GM19025 (cell line): ENCODE data around the gene LIPF.
"Not testable (repeated sequence)": the region's sequence is repeated elsewhere in the genome, so short reads cannot be mapped to it uniquely, and the experiment has no call there.

Experiments
- ATAC-seq: cut with Tn5 transposase; IDR thresholded peaks from one replicate; pipeline ENCODE4 v1.9.1; 2021; ENCODE audit warnings: mild to moderate bottlenecking, low read depth, moderate library complexity; ENCODE audit not compliant: unreplicated experiment

The LIPF gene

DNA sequence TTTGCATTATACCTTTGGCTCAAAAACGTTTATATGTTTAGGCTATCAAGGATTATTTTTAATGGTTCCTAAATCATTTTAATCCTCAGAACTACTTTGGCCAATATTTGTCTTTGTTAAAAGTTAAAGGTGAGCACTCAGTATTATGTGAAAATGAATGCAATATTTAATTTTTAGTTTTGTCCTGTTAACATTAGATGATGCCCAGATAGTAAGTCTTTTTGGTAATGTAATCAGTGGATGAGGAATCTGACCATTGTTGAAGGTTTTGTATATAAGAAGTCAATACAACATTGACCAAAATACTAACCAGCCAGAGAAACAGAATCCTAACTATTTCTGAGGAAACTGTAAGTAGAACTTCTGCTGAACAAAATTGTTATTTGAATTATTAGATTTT lies at the start of gene LIPF:
TSS of gene LIPF (plus strand) at position 301 of the 400 bp plus-strand sequence. CDS start 2,856 bp downstream, outside the sequence.
- ATAC-seq: no peak

GRCh38 chr10:88616250-88616977 lies 47.8 kb upstream of the LIPF start:
- no peak for ATAC-seq

GRCh38 chr10:88617772-88618300 lies 46.4 kb upstream of the LIPF start:
- no peak for ATAC-seq

DNA sequence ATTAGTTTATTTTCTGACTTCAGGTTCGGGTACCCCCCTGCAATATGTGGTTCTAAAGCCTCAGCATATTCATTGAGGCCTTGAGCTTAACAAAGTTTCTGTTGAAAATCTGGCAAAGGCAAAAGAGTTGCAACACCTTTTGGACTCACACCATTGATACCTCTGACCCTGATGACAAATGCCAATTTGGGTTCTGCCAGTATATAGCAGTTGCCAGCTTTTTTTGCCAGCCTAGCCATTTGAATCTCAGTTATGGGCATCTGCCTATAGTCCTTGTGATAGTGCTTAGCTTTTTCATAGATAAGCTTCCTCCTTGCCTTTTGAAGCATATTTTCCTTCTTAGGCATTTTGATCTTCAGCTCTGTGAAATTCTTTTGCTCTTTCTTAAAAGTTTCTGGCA lies 45.7 kb upstream of the LIPF start:
- ATAC-seq: no peak

- no peak for ATAC-seq
Measured at GRCh38 chr10:88620441-88620840, 43.8 kb upstream of the LIPF start.

DNA sequence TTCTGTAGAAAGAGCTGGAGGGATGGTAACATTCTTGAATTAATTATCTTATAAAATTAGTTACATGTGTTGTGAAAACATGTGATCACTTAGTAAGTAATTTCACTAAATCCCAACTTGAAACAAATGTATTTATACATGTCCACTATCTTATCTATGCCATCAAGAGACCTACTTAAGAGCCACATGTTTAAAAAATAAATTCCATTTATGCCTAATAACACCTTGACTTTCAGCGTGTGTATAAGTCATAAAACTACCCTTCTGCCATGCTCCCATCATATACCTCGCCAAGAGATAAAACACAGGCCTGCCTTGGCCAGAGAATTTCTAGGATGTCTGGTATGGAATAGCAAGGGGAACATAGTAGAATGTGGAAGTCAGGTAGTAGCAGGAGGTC lies 40.4 kb upstream of the LIPF start:
- no peak for ATAC-seq

DNA sequence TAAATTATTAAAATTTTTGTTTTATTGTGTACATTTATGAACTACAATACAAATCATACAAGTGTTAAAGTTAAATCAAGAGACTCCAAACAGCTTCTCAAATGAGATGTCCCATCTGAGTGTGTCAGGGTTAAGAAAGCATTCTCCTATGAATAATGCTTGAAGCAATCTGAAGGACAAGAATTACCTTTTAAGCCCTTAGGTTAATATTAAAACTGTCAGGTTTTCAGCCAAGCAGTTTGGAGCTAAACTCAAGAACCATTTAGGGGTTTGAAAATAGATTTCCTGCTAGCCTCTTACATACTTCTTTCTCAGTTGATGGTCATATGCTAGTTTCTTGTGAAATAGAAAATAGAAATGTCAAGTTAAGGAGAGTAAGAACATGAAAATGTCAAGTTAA lies 39.4 kb upstream of the LIPF start:
- ATAC-seq: no peak

GRCh38 chr10:88640186-88640585 lies 24.1 kb upstream of the LIPF start:
- no peak for ATAC-seq

DNA sequence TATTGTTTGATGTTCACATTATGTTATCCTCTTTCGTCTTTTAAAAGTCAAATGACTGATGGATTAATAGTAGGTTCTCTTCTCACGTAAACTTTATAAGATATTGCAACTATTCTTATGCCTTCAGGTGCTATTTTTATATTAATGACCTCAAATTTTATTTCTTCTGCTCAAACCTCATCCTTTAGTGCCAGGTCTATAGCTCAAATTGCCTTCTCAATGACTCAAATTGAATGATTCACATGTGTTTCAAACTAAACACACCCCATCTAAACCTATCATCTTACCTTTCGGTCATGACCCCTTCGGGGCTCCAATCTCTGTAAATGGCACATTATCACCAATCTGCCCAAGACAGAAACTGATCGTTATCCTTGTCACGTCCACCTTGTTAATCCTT lies 22.0 kb upstream of the LIPF start:
- ATAC-seq: no peak

- ATAC-seq: no peak
Measured at GRCh38 chr10:88642963-88643362, 21.3 kb upstream of the LIPF start.

DNA sequence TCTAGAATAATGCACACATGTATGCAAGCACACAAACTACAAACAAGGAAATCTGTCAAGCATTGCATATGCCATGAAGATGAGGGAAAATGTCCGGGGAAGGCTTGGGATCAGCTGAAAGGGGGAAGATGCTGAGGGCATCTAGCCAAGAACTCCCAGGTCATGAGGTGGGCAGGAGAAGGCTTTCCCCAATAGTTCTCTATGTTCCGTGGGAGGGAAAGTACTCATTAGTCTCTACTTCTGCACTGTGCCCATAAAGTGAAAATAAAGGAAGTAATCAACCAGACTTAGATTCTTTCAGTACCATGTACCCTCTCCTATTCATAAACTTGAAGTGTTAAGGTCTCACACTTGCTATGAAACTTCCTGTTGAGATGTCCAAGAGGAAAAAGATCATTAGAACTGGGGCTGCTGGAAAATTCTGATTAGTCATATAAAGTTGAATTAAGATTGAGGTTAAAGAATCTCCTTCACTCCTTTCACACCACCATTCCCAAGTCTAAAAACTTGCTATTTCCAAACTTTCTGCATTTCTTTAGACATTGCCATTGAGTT lies 17.1 kb upstream of the LIPF start:
- no peak for ATAC-seq

DNA sequence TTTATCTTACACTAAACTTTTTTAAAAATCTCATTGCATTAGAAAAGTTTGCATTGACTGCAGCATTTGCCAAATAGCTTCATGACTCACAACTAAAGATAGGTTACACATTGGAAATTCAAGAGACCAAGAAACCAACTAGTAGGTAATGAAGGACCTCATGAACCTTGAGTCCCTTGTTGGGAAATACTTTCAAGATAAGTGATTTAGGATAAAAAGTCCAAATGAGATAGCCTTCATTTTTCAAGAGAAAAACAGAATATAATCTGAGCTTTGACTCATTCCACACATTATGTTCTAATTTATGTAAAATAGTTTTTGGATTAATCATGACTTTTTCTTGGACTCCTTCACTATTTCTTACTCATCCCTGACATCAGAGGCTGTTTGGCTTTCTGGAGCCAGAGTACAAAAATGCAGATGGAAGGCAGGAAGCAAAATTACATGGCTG lies 13.1 kb upstream of the LIPF start:
- ATAC-seq: no peak

DNA sequence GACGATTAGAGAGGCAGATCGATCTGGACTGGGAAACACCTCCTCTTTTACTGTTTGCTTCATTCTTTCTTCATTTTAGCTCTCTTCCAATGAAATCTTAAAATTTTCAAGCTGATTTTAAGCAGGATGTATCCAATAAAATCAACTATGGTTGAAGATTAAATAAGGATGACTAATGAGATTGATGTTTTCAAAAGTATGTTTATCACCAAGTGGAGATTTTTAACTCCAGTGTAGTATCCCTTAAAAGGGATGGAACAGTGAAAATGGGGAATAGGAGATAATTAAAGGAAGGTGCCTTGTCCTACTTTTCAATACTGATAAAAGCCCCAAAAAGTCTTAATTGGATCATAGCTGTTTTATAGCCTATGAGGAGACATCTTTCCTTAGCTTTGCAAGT lies 11.6 kb upstream of the LIPF start:
- ATAC-seq: no peak

DNA sequence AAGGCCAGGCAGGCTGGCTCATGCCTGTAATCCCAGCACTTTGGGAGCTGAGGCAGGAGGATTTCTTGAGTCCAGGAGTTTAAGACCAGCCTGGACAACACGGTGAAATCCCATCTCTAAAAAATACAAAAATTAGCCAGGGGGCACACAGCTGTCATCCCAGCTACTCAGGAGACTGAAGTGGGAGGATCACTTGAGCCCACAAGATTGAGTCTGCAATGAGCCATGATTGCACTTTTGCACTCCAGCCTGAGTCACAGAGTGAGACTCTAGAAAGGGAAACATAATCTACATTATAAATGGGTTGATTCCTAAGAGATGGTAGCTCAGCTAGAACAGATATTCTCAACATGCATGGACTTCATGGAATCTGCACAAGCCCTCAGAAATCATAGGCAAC lies 6.3 kb upstream of the LIPF start:
- ATAC-seq: no peak

GRCh38 chr10:88659725-88660597 lies 4.3 kb upstream of the LIPF start:
- ATAC-seq: no peak

DNA sequence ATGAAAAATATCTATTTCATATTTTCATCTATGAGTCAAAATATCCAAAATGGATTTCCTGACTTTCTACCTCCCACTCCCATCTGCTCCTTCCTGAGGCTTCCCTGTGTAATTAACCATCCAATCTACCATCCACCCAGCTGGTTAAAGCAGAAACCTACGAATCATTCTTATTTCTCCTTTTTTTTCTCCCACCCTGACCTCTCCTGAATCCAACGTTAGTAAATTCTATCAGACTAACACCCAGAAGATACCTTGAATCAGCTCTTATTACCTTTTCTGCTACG lies 3.7 kb upstream of the LIPF start:
- no peak for ATAC-seq

DNA sequence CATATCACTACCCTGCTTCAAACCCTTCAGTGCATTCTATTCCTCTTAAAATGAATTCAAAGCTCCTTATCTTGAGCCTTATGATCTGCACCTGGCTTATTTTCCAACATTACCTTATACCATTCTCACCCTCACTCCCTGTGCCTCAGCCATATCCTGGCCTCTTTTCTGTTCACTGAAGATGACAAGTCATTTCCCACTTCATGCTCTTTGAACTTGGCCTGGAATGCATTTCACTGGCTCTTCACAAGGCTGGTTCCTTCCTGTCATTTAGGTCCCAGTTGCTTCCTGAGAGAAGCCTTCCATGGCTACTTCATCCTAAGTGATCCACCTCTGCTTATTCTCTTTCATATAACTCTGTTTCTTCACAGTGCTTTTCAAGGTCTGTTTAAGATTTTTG lies 3.2 kb upstream of the LIPF start:
- ATAC-seq: no peak

DNA sequence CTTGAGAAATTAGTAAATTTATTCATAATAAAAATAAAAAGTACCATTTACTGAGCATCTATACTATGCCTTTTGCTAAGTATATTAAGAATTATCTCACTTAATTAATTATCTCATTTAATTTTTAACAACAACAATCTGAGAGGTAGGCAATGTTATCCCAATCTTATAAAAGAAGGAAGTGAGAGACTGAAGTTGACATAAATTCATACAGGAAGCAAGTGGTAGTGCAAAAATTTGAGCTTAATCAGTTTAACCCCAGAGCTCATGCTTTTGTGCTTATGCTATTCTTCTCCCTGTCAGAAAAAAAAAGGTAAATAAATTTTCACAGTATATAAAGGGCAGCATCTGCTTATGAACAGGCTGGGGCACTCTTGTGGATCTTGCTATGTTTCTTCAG lies 2.7 kb upstream of the LIPF start:
- no peak for ATAC-seq

- ATAC-seq: not testable (repeated sequence)
Measured at GRCh38 chr10:88663153-88663552, 1.1 kb upstream of the LIPF start.

- ATAC-seq: no peak
Measured at GRCh38 chr10:88668465-88668864, 4.2 kb downstream of the LIPF start.

GRCh38 chr10:88670497-88670896 lies 6.3 kb downstream of the LIPF start:
- ATAC-seq: no peak
